GM18858 (cell line): ENCODE results near the gene F2RL2.

ENCODE experiments used
- ATAC-seq: cut with Tn5 transposase; IDR thresholded peaks from one replicate; pipeline ENCODE4 v1.9.1; 2021; ENCODE audit not compliant: unreplicated experiment

F2RL2 gene

GRCh38 chr5:76622973-76623596 lies at the start of gene F2RL2:
TSS of gene F2RL2 (minus strand) at chr5:76623403. CDS start at chr5:76623230, 173 bp downstream.
- ATAC-seq = no peak

- no peak for ATAC-seq
Measured at GRCh38 chr5:76672242-76672641, 49.0 kb upstream of the F2RL2 start.

- ATAC-seq = no peak
Measured at GRCh38 chr5:76670508-76670907, 47.3 kb upstream of the F2RL2 start.

- ATAC-seq = no peak
Measured at GRCh38 chr5:76669245-76669644, 46.0 kb upstream of the F2RL2 start.

GRCh38 chr5:76667495-76667894 lies 44.3 kb upstream of the F2RL2 start:
- ATAC-seq = no peak

- ATAC-seq = no peak
Measured at GRCh38 chr5:76664079-76664478, 40.9 kb upstream of the F2RL2 start.

GRCh38 chr5:76663573-76663972 lies 40.4 kb upstream of the F2RL2 start:
- no peak for ATAC-seq

GRCh38 chr5:76662521-76662920 lies 39.3 kb upstream of the F2RL2 start:
- ATAC-seq = no peak

- no peak for ATAC-seq
Measured at GRCh38 chr5:76660360-76660759, 37.2 kb upstream of the F2RL2 start.

GRCh38 chr5:76657683-76658311 lies 34.6 kb upstream of the F2RL2 start:
- no peak for ATAC-seq

- ATAC-seq = no peak
Measured at GRCh38 chr5:76657091-76657490, 33.9 kb upstream of the F2RL2 start.

- ATAC-seq = no peak
Measured at GRCh38 chr5:76652809-76653414, 29.7 kb upstream of the F2RL2 start.

GRCh38 chr5:76649140-76649539 lies 25.9 kb upstream of the F2RL2 start:
- ATAC-seq = no peak

GRCh38 chr5:76643371-76643770 lies 20.2 kb upstream of the F2RL2 start:
- no peak for ATAC-seq

GRCh38 chr5:76642390-76643040 lies 19.3 kb upstream of the F2RL2 start:
- ATAC-seq = no peak

GRCh38 chr5:76641514-76642120 lies 18.4 kb upstream of the F2RL2 start:
- no peak for ATAC-seq

GRCh38 chr5:76638479-76638878 lies 15.3 kb upstream of the F2RL2 start:
- no peak for ATAC-seq

- no peak for ATAC-seq
Measured at GRCh38 chr5:76637490-76637889, 14.3 kb upstream of the F2RL2 start.

GRCh38 chr5:76634661-76635060 lies 11.5 kb upstream of the F2RL2 start:
- no peak for ATAC-seq

- ATAC-seq = no peak
Measured at GRCh38 chr5:76626738-76627137, 3.5 kb upstream of the F2RL2 start.

- no peak for ATAC-seq
Measured at GRCh38 chr5:76625087-76625815, 2.0 kb upstream of the F2RL2 start.
